Stimulated activated CD4-positive, alpha-beta T cell treated with anti-CD3 and anti-CD28 coated beads, Interleukin-15, amount 100 ng/mL, for 1 hour (primary cell): ENCODE measurements around the gene ABCB10.
"Not testable (repeated sequence)": the region's sequence is repeated elsewhere in the genome, so short reads cannot be mapped to it uniquely, and the experiment has no call there.

Experiments
- DNase-seq, 2 donors: peaks; one replicate each; pipeline ENCODE4 v3.0.0-alpha.2; 2020; ENCODE audit warnings: low read depth in 1 of 2, low spot score in 1 of 2

The ABCB10 gene

GRCh38 chr1:229574679-229575442 lies 16.4 kb upstream of the ABCB10 start:
- no peak for DNase-seq

DNA sequence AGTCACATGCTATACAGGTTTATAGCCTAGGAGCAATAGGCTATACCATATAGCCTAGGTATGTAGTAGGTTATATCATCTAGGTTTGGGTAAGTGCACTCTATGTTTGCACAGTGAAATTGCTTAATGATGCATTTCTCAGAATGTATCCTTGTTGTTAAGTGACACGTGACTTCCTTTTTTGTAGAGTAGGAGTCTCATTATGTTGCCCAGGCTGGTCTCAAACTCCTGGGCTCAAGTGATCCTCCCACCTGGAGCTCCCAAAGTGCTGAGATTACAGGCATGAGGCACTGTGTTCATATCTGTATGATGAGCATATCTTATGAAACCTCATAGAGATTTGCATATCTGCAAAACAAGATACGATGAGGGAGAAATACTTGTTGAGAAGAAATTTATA lies 13.8 kb upstream of the ABCB10 start:
- DNase-seq: no peak

DNA sequence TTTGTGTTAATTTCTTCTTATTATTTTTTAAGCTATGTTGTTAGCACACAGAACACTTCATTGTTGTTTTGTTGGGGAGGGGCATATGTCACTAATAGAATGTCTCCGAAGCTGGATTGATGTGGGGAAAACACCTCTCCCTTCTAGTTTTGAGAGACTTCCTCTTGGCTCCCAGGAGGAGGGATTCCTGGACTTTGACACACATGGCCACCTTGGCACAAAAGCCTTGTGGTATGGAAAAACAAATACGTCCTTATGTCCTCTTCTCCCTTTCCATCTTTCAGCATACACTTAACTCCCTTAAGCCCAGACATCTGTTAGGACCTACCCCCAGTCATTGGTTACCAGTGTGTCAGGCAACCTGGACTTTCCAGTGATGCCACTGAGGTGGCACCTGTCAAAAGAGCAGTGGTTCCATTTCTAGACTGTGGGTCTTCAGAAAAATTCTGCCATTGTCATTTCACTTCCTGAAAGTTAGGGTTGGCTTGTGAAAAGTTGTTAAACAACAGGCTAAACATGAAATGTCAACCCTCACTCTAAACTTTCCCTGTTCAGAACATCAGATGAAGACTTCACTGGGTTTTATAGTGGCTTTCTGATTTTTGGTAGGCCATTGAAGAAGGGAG lies 12.5 kb upstream of the ABCB10 start:
- DNase-seq: no peak

DNA sequence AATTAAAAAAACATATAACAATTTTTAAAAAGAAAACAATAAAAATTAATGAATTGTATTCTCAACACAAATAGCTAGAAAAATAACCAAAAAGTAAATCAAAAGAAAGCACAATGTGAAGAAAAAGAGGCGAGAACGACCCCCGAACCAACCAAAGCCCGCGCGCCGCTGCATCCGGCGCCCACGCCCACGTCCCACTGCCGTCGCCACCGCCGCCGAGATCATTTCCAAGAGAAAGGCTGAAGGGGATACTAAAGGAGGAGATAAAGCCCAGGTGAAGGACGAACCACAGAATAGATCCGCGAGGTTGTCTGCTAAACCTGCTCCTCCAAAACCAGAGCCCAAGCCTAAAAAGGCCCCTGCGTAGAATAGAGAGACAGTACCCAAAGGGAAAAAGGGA lies 11.8 kb upstream of the ABCB10 start:
- no peak for DNase-seq

DNA sequence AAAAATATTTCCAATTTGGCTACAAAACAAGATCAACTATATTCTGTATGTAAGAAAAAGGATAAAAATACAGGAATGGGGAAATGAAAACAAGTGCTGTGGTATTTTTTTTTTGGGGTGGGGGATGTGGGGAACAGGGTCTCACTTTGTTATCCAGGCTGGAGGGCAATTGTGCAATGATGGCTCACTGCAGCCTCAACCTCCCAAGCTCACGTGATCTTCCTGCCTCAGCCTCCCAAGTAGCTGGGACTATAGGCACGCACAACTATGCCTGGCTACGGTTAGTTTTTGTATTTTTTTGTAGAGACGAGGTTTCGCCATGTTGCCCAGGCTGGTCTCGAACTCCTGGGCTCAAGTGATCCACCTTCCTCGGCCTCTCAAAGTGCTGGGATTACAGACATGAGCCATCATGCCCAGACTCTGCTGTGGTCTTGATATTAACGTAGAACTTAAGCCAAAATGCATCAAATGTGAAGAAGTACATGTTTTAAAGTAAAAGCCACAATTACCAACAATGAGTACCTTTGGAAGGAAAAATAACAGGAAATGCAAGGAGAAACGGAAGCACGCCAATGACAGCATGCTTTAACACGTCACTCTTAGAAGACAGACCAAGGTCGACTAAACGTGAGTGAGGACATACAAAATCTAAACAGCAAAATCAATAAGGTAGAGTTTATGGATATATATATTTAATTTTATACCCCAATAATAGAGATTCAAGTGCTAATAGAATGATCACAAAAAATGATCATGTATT lies 8.8 kb upstream of the ABCB10 start:
- no peak for DNase-seq

DNA sequence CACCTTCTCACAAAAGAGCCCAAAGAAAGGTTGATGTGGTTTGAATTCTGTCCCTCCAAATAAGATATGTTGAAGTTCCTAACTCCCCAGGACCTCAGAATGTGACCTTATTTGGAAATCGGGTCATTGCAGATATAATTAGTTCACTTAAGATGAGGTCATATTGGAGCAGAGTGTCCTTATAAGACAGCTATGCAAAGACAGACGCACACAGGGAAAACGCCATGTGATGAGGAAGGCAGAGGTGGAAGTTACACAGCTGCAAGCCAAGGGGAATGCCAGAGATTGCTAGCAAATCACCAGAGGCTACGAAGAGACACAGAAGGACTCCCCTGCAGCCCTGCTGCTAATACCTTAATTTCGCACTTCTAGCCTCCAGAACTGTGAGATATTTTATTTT lies 5.2 kb upstream of the ABCB10 start:
- no peak for DNase-seq

DNA sequence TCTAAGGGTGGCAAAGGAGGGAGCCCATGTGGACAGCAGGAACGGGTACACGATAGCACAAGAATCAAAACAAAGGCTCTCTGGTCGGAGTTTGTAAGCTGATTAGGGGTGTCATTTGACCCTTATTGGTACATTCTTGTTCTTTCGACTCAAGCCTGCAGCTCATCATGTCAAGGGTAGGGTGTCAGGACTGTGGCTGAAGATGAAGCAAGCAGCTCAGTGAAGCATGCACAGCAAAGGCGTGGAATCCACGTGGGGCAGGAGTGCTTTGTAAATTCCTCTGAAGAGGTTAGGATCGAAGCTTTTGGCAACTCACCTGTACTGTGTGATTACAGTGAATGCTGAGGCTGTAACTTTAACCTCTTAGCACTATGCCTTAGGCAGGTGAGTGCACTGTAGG lies 4.7 kb upstream of the ABCB10 start:
- no peak for DNase-seq

DNA sequence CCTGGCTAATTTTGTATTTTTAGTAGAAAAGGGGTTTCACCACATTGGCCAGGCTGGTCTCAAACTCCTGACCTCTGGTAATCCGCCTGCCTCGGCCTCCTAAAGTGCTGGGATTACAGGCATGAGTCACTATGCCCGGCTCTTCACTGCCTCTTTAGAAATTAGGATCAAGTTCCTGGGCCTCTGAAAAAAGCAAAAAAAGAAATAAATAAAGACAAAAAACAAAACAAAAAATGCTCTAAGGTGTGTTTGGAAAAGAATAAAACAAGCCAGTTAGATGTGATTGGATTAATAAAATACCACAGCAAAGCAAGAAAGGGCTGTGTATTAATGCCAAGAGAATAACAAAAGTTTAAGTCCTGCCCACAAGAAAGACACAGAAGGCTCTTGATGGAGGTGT lies 4.2 kb upstream of the ABCB10 start:
- DNase-seq: no peak

DNA sequence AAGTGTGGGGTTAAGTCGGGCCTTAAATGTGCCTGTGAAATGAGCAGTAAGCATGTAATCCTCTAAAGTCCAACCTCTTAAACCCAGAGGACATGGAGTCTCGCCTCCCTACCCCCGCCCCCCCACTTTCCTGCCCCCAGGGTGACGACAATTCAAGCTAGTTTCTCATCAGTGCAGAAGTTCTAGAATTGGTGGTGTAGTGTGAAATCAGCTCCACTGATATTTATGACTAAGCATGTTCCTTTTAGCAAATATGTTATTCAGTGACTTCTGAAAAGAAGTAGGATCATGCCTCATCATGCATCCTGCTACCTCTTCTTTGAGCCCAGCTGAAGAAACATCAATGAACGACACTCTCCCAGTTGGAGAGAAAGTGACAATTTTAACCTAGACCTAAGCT lies 2.6 kb upstream of the ABCB10 start:
- DNase-seq: no peak

DNA sequence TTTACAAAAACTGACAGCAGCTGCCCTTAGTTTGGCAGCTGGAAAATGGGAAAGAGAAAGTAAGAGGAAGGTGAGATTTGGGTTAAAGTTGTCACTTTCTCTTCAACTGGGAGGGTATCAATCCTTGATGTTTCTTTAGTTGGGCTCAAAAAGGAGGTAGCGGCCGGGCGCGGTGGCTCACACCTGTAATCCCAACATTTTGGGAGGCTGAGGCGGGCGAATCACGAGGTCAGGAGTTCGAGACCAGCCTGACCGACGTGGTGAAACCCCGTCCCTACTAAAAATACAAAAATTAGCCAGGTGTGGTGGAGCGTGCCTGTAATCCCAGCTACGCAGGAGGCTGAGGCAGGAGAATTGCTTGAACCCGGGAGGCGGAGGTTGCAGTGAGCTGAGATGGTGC lies 1.6 kb upstream of the ABCB10 start:
- not testable (repeated sequence) for DNase-seq

DNA sequence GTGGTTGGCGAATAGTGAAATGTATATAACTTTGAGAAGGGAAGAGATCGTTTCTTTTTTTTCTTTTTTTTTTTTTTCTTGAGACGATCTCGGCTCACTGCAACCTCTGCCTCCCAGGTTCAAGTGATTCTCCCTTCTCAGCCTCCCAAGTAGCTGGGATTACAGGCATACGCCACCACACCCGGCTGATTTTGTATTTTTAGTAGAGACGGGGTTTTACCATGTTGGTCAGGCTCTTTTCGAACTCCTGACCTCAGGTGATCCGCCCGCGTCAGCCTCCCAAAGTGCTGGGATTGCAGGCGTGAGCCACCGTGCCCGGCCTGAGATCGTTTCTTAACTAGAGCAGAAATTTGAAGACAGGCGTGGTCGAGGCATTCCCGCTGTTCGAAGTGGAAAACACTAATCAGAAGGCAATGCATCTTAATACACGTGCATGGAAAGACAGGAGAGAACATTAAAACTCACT lies 862 bp upstream of the ABCB10 start:
- not testable (repeated sequence) for DNase-seq

- peak in 1 of 2 donors; percentile 18 for DNase-seq
Observed at GRCh38 chr1:229557913-229558414, 543 bp downstream of the ABCB10 start.

- no peak for DNase-seq
Observed at GRCh38 chr1:229557200-229557850, 1.2 kb downstream of the ABCB10 start.

- no peak for DNase-seq
Observed at GRCh38 chr1:229554886-229555621, 3.5 kb downstream of the ABCB10 start.

DNA sequence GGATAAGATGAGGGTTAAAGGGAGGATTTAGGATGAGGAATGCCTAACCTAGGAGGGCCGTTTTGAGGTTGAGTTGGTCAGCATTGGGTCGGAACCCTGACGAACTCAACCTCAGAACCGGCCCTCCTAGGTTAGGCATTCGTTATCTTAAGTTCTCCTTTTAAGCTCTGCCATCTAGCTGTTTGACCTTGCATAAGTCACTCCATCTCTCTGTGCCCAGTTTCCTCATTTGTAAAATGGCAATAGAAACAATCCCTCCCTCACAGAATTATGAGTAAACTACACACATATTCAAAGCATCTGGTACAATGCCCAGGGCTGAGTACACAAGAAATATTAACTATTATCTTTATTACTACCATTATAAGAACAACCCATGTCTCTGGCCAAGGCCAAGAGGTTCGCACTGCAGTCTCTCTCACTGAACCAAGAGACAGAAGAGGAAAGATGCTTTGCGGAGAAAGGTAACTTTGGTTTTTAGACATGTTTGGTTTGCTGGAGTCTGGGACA lies 4.8 kb downstream of the ABCB10 start:
- no peak for DNase-seq

GRCh38 chr1:229552732-229553131 lies 5.8 kb downstream of the ABCB10 start:
- no peak for DNase-seq

DNA sequence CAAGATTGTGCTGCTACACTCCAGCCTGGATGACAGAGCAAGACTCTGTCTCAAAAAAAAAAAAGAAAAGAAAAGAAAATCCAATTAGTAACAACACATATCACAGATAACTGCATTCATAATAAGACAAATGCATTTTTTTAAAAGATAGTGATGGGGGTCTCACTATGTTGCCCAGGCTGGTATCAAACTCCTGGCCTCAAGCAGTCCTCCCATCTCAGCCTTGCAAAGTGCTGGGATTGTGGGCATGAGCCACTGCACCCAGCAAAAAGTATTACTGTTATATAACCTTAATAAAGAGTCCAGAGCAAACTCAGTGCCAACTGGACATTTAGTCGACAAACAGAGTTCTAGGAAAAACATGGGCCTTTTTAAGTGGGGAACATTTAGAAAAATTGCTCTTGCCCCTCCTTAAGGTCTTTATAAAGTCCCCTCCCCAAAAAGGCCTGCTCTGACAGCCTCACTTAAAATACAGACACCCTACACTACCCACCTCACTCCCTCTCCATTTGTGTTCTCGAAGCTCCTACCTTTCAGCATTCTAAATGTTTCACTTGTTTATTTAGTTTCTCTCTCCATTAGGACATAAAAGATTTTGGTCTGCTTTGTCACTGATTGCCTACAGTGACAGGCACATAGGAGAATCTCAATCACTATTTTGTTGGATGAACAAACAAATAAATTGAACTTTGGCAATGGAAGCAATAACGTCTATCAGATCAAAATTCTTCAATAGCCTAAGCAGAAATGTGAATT lies 7.5 kb downstream of the ABCB10 start:
- DNase-seq: no peak

- DNase-seq: no peak
Observed at GRCh38 chr1:229547542-229547941, 11.0 kb downstream of the ABCB10 start.

- no peak for DNase-seq
Observed at GRCh38 chr1:229544587-229544986, 13.9 kb downstream of the ABCB10 start.
